ENCODE data around the gene ALDH3A1.

DNA sequence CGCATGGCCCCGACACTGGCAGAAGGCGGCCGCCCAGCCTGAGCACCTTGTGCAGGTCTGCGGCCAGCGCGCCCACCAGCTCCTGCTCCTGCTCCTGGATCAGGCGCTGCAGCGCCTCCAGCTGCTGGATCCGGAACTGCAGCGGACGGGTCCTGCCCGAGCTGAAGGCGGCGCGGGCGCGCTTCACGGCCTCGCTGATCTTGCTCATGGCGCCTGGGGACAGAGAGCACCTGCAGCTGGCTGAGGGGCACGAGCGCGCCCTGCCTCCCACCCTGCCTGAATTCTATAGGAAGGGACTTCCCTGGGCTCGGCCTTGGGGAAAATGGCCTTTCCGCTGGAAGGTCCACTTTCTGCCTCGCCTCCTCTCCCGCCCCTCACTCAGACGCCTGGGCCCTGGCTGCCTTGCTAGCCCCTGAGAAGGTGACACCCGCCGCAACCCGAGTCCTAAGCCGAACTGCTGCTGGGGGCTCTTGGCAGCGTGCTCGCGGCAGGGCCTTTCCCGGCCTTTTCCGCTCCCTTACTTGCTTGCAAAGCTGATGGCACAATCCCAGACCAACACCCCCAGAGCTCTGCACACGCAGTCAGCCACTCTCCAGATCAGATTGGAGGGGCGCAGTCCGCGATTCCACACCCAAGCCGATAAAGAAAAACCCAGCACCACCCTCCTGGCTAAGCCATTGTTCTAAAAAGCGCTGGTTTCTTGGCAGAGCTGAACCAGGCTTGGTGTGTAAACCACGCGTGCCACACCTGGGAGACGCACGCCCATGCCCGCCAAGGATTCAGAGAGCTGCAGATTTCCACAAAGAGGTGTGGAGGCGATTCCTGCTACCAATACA lies 3.0 kb downstream of the ALDH3A1 start:
- TF ChIP-seq POLR2AphosphoS5 (IDR thresholded peaks at IDR 0.05; ENCODE audit: control insufficient read depth, insufficient read depth, low read depth, low read length), result no peak
- no peak for TF ChIP-seq SIRT6 (IDR thresholded peaks at IDR 0.05; ENCODE audit: low read depth, low read length)
- TF ChIP-seq, protein P1, sequence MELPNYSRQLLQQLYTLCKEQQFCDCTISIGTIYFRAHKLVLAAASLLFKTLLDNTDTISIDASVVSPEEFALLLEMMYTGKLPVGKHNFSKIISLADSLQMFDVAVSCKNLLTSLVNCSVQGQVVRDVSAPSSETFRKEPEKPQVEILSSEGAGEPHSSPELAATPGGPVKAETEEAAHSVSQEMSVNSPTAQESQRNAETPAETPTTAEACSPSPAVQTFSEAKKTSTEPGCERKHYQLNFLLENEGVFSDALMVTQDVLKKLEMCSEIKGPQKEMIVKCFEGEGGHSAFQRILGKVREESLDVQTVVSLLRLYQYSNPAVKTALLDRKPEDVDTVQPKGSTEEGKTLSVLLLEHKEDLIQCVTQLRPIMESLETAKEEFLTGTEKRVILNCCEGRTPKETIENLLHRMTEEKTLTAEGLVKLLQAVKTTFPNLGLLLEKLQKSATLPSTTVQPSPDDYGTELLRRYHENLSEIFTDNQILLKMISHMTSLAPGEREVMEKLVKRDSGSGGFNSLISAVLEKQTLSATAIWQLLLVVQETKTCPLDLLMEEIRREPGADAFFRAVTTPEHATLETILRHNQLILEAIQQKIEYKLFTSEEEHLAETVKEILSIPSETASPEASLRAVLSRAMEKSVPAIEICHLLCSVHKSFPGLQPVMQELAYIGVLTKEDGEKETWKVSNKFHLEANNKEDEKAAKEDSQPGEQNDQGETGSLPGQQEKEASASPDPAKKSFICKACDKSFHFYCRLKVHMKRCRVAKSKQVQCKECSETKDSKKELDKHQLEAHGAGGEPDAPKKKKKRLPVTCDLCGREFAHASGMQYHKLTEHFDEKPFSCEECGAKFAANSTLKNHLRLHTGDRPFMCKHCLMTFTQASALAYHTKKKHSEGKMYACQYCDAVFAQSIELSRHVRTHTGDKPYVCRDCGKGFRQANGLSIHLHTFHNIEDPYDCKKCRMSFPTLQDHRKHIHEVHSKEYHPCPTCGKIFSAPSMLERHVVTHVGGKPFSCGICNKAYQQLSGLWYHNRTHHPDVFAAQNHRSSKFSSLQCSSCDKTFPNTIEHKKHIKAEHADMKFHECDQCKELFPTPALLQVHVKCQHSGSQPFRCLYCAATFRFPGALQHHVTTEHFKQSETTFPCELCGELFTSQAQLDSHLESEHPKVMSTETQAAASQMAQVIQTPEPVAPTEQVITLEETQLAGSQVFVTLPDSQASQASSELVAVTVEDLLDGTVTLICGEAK (IDR thresholded peaks at IDR 0.05), result no peak
- TF ChIP-seq, protein P1 (CRISPR knock-in tag; IDR thresholded peaks at IDR 0.05), result no peak
- no peak for TF ChIP-seq POLR2AphosphoS2 (IDR thresholded peaks at IDR 0.05; ENCODE audit: low read length)
- TF ChIP-seq RBFOX2 (IDR thresholded peaks at IDR 0.05; ENCODE audit: low read depth, low read length), result no peak
- no peak for TF ChIP-seq MCM7 (IDR thresholded peaks at IDR 0.05)
- TF ChIP-seq ZFX (CRISPR knock-in tag; IDR thresholded peaks at IDR 0.05), result no peak
- TF ChIP-seq NRF1 (conservative IDR thresholded peaks at IDR 0.05 in 1 of 2, IDR thresholded peaks at IDR 0.05 in 1 of 2), result no peak
- TF ChIP-seq, protein P2, sequence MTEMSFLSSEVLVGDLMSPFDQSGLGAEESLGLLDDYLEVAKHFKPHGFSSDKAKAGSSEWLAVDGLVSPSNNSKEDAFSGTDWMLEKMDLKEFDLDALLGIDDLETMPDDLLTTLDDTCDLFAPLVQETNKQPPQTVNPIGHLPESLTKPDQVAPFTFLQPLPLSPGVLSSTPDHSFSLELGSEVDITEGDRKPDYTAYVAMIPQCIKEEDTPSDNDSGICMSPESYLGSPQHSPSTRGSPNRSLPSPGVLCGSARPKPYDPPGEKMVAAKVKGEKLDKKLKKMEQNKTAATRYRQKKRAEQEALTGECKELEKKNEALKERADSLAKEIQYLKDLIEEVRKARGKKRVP (CRISPR knock-in tag; IDR thresholded peaks at IDR 0.05), result no peak
- TF ChIP-seq, protein P3, sequence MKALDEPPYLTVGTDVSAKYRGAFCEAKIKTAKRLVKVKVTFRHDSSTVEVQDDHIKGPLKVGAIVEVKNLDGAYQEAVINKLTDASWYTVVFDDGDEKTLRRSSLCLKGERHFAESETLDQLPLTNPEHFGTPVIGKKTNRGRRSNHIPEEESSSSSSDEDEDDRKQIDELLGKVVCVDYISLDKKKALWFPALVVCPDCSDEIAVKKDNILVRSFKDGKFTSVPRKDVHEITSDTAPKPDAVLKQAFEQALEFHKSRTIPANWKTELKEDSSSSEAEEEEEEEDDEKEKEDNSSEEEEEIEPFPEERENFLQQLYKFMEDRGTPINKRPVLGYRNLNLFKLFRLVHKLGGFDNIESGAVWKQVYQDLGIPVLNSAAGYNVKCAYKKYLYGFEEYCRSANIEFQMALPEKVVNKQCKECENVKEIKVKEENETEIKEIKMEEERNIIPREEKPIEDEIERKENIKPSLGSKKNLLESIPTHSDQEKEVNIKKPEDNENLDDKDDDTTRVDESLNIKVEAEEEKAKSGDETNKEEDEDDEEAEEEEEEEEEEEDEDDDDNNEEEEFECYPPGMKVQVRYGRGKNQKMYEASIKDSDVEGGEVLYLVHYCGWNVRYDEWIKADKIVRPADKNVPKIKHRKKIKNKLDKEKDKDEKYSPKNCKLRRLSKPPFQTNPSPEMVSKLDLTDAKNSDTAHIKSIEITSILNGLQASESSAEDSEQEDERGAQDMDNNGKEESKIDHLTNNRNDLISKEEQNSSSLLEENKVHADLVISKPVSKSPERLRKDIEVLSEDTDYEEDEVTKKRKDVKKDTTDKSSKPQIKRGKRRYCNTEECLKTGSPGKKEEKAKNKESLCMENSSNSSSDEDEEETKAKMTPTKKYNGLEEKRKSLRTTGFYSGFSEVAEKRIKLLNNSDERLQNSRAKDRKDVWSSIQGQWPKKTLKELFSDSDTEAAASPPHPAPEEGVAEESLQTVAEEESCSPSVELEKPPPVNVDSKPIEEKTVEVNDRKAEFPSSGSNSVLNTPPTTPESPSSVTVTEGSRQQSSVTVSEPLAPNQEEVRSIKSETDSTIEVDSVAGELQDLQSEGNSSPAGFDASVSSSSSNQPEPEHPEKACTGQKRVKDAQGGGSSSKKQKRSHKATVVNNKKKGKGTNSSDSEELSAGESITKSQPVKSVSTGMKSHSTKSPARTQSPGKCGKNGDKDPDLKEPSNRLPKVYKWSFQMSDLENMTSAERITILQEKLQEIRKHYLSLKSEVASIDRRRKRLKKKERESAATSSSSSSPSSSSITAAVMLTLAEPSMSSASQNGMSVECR (CRISPR knock-in tag; IDR thresholded peaks at IDR 0.05), result no peak
- TF ChIP-seq POLR2A (conservative IDR thresholded peaks at IDR 0.05), result no peak
- TF ChIP-seq, protein P4, sequence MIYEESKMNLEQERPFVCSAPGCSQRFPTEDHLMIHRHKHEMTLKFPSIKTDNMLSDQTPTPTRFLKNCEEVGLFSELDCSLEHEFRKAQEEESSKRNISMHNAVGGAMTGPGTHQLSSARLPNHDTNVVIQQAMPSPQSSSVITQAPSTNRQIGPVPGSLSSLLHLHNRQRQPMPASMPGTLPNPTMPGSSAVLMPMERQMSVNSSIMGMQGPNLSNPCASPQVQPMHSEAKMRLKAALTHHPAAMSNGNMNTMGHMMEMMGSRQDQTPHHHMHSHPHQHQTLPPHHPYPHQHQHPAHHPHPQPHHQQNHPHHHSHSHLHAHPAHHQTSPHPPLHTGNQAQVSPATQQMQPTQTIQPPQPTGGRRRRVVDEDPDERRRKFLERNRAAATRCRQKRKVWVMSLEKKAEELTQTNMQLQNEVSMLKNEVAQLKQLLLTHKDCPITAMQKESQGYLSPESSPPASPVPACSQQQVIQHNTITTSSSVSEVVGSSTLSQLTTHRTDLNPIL (CRISPR knock-in tag; IDR thresholded peaks at IDR 0.05), result no peak
- TF ChIP-seq TEAD4 (IDR thresholded peaks at IDR 0.05; ENCODE audit: low read length), result no peak
- TF ChIP-seq TEAD4 (CRISPR knock-in tag; IDR thresholded peaks at IDR 0.05; ENCODE audit: borderline replicate concordance), result no peak

All from K562 (cell line).